Choroid plexus epithelial cell (primary cell): ENCODE data around the gene OXNAD1.
"Not testable (repeated sequence)": the region's sequence is repeated elsewhere in the genome, so short reads cannot be mapped to it uniquely, and the experiment has no call there.

ENCODE experiments used
- DNase-seq: peaks from one replicate; pipeline ENCODE4 v3.0.0-alpha.2; 2010; ENCODE audit warnings: low read depth
- H3K4me3 ChIP-seq: 2 replicates; pipeline ENCODE4 v1.5.1; 2011; ENCODE audit warnings: low read depth, mild to moderate bottlenecking, control low read depth, low read length, moderate library complexity
- TF ChIP-seq, protein P1 (sequence below): conservative IDR thresholded peaks from 2 replicates; pipeline ENCODE4 v1.5.1; 2011; ENCODE audit warnings: low read depth, mild to moderate bottlenecking, control low read depth, inconsistent platforms, low read length, moderate library complexity

Gene OXNAD1

DNA sequence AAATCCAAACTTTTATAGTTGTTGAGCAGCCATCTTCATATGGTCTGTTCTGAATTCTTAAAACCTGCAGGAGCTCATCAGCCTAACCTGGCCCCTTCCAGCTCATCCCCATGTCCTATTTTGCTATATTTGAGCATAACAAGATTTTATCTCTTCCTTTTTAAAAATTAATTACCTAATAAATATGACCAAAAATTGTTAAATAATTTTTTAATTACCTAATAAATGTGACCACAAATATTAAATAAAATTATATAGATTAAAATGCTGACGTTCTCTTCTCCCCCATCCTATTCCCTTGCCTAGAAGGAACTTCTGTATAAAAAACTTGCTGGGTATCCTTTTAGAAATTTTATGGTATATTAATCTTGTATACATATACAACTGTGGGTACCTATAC, 43.7 kb downstream of the OXNAD1 start:
- no peak overlapping the region for H3K4me3 ChIP-seq
- TF ChIP-seq, protein P1, sequence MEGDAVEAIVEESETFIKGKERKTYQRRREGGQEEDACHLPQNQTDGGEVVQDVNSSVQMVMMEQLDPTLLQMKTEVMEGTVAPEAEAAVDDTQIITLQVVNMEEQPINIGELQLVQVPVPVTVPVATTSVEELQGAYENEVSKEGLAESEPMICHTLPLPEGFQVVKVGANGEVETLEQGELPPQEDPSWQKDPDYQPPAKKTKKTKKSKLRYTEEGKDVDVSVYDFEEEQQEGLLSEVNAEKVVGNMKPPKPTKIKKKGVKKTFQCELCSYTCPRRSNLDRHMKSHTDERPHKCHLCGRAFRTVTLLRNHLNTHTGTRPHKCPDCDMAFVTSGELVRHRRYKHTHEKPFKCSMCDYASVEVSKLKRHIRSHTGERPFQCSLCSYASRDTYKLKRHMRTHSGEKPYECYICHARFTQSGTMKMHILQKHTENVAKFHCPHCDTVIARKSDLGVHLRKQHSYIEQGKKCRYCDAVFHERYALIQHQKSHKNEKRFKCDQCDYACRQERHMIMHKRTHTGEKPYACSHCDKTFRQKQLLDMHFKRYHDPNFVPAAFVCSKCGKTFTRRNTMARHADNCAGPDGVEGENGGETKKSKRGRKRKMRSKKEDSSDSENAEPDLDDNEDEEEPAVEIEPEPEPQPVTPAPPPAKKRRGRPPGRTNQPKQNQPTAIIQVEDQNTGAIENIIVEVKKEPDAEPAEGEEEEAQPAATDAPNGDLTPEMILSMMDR = no peak
- DNase-seq = no peak

DNA sequence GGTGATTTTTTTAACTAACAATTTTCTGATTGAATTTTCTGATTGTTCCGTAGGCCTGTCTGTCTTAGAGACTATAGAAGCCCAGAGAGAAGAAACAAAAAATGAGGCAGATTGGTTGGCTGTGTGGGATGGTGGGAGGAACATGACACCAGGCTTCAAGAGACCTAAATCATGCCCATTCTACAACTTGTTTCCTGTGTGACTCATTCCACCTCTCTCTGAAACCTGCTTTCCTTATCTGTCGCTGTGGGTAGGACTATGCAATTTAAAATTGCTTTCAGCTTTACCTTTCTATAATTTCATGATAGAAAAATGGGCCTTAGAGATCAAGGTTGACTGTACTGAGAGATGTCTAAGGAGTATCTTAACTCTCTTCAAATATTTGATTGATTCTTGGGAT, 44.5 kb downstream of the OXNAD1 start:
- TF ChIP-seq, protein P1 = no peak
- no peak overlapping the region for H3K4me3 ChIP-seq
- DNase-seq = peak; percentile 64

DNA sequence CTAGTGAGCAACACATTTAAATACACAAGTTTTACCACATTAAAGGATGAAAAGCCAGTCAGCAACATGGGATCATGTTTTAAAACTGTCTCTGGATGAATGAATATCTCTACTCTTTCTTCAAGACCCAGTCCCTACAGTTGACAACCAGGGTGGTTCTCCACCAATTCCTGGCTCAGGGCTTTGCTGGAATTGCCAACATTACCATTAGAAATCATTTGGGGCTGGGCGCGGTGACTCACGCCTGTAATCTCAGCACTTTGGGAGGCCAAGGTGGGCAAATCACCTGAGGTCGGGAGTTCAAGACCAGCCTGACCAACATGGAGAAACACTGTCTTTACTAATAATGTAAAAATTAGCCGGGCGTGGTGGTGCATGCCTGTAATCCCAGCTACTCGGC, 45.5 kb downstream of the OXNAD1 start:
- H3K4me3 ChIP-seq, DNase-seq: not testable (repeated sequence)

DNA sequence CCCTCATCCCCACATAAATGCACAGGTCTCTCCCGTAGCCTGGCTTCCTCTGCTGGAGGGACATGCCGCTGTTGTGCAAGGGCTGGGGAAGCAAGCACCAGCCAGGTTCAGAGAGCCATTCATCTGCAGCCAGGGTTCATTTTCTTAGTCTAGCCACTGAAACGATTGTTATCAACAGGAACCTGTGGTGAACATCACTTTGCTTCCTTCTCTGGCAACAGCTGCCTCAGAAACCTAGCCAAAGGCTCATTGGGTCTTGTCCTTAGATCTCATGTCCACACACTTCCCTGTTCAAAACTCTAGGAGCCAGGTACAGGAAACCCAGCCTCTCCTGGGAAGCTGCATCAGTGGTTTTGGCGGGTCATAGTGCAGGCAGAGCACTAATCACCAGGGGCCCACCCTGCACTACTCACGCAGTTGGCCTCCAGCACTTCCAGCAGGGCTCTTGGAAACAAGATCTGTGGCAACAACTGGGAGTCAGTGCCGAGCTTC, 47.0 kb downstream of the OXNAD1 start:
- H3K4me3 ChIP-seq = no peak overlapping the region
- TF ChIP-seq, protein P1 = no peak
- peak; percentile 65 for DNase-seq

DNA sequence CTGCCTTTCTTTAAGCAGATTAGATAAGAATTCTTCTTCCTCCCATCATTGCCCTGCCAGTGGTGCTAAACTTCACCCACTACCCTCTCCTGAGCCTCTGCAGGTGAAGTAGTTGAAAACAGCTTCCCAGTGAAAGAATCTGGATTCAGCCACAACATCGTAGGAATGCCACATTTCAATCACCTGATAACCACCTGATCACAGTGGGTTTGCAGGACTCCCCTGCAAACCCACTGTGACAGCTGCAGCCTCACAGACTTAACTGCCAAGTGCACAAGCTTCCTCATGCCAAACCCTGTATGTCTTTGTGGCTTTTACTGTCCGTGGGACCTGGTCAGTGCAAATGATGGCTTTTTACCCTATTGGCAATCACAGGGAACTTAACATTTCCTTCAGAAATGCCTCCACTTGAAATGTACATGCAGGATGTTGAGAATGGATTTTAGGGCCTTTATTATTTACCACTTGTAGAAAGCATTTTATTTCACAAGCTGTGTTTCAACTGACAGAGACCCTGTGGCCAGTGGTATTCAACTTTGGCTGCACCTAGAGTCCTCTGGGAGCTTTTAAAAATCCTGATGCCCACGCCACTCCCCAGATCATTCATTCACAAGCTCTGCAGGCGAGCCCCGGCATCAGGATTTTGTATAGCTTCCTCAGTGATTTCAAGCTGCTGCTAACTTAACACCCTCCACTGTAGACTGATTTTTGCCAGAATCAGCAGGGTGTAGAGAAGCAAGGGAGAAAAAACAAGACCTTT, 49.1 kb downstream of the OXNAD1 start:
- H3K4me3 ChIP-seq = no peak overlapping the region

DNA sequence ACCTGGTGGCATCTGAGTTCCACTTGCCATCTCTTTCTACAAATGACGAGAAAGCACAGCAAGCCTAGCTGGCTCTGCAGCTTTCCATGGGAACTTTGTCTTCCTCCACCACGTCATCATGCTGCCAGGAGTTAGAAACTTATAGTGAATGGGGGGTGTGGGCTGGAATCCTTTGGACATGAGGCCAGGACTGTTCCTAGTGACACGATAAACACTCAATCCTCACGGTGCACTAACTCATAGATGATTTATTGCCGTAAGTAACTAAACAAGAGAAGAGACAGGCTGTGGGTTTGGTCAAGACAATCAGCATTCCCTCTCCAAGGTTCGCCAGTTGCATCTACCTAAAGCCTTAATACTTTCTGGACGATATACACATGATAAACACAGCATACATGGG, 50.6 kb downstream of the OXNAD1 start:
- H3K4me3 ChIP-seq = no peak overlapping the region
- TF ChIP-seq, protein P1 = no peak
- no peak for DNase-seq

More for the DNA sequence above, 49.1 kb downstream of the OXNAD1 start:
- no peak for DNase-seq
- TF ChIP-seq, protein P1 = no peak

DNA sequence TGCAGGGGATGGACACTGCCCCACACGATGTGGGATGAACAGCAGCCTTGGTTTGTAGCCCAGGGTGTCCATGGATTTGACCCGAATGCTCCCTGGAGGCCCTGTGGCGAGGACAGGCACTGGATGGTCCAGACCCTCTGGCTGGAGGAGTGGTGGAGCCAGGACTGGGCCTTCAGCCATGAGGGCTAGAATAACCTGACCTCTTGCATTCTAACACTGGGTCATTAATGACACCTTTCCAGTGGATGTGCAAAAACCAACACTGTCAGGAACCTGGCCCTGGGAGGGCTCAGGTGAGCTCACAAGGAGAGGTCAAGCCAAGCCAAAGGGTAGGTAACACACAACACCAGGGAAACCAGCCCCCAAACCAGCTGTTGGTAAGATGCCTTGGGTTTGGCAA, 51.4 kb downstream of the OXNAD1 start:
- DNase-seq = no peak
- no peak overlapping the region for H3K4me3 ChIP-seq
- TF ChIP-seq, protein P1 = no peak
